ENCODE measurements around the gene COLQ. TPM values are rescaled to one million over a fixed set of nuclear protein-coding genes. Genes with fewer than 3 reads are reported as not detected.
"Not testable (repeated sequence)": the region's sequence is repeated elsewhere in the genome, so short reads cannot be mapped to it uniquely, and the experiment has no call there.

The COLQ gene
- total RNA-seq, 1 donor from 2014 or later, result 0.12 TPM

GRCh38 chr3:15535732-15536131 is 14.2 kb upstream of the COLQ start:
- TF ChIP-seq CTCF (conservative IDR thresholded peaks at IDR 0.05; ENCODE audit: low read depth, low read length), result no peak
- no peak for DNase-seq (ENCODE audit: low read depth)
- H3K4me3 ChIP-seq (ENCODE audit: low read depth, low read length), result no peak overlapping the region

GRCh38 chr3:15532614-15533013 is 11.1 kb upstream of the COLQ start:
- H3K4me3 ChIP-seq (ENCODE audit: low read depth, low read length); DNase-seq (ENCODE audit: low read depth): not testable (repeated sequence)

- no peak for DNase-seq (ENCODE audit: low read depth)
- no peak overlapping the region for H3K4me3 ChIP-seq (ENCODE audit: low read depth, low read length)
- TF ChIP-seq CTCF (conservative IDR thresholded peaks at IDR 0.05; ENCODE audit: low read depth, low read length), result no peak
Measured at GRCh38 chr3:15531346-15531745, 9.8 kb upstream of the COLQ start.

GRCh38 chr3:15528854-15529537 is 7.5 kb upstream of the COLQ start:
- no peak for TF ChIP-seq CTCF (conservative IDR thresholded peaks at IDR 0.05; ENCODE audit: low read depth, low read length)
- no peak overlapping the region for H3K4me3 ChIP-seq (ENCODE audit: low read depth, low read length)
- DNase-seq (ENCODE audit: low read depth), result no peak

GRCh38 chr3:15527031-15527459 is 5.5 kb upstream of the COLQ start:
- TF ChIP-seq CTCF (conservative IDR thresholded peaks at IDR 0.05; ENCODE audit: low read depth, low read length), result no peak
- H3K4me3 ChIP-seq (ENCODE audit: low read depth, low read length), result no peak overlapping the region
- no peak for DNase-seq (ENCODE audit: low read depth)

GRCh38 chr3:15525790-15526189 is 4.3 kb upstream of the COLQ start:
- no peak for TF ChIP-seq CTCF (conservative IDR thresholded peaks at IDR 0.05; ENCODE audit: low read depth, low read length)
- no peak overlapping the region for H3K4me3 ChIP-seq (ENCODE audit: low read depth, low read length)
- no peak for DNase-seq (ENCODE audit: low read depth)

- DNase-seq (ENCODE audit: low read depth), result no peak
- no peak for TF ChIP-seq CTCF (conservative IDR thresholded peaks at IDR 0.05; ENCODE audit: low read depth, low read length)
- no peak overlapping the region for H3K4me3 ChIP-seq (ENCODE audit: low read depth, low read length)
Measured at GRCh38 chr3:15523660-15524417, 2.3 kb upstream of the COLQ start.

Measured in epithelial cell of proximal tubule (primary cell).